Esophagus squamous epithelium (tissue), 5 donors: Measurements from ENCODE around the gene FARP2. TPM values are rescaled to one million over a fixed set of nuclear protein-coding genes. Genes with fewer than 3 reads are reported as not detected.

Experiments
- DNase-seq: peaks from one replicate; lab custom pipeline; 2025; lab: John Stamatoyannopoulos, UW
- H3K27ac ChIP-seq, 4 donors: fragments of 200-600 bp; sonication (generic); one replicate each; pipeline ENCODE4 v1.5.1; 2016 to 2019; ENCODE audit warnings: mild to moderate bottlenecking in 1 of 4
- H3K27me3 ChIP-seq, 4 donors: fragments of 200-600 bp; sonication (generic); 1 replicate in 3 of 4; 2 replicates in 1 of 4; pipeline versions ENCODE4 v1.5.1 to v1.6.0; 2017 to 2021; ENCODE audit warnings: antibody characterized with exemption in 1 of 4
- H3K36me3 ChIP-seq, 3 donors: fragments of 200-600 bp; sonication (generic); one replicate each; pipeline ENCODE4 v1.5.1; 2016 to 2019
- H3K4me1 ChIP-seq, 3 donors: fragments of 200-600 bp; sonication (generic); one replicate each; pipeline ENCODE4 v1.5.1; 2017 to 2019
- H3K4me3 ChIP-seq, 4 donors: fragments of 200-600 bp; sonication (generic); 1 replicate in 3 of 4; 2 replicates in 1 of 4; pipeline ENCODE4 v1.5.1; 2016 to 2019; ENCODE audit warnings: mild to moderate bottlenecking in 2 of 4, moderate library complexity in 1 of 4
- H3K9me3 ChIP-seq, 3 donors: fragments of 200-600 bp; sonication (generic); one replicate each; pipeline ENCODE4 v1.5.1; 2016 to 2019
- POLR2A ChIP-seq, 4 donors: fragments of 450-650 bp; IDR thresholded peaks; one replicate each; pipeline ENCODE4 v1.6.1; 2017; ENCODE audit warnings: antibody characterized with exemption in 4 of 4, mild to moderate bottlenecking in 4 of 4, moderate library complexity in 3 of 4
- WGBS, 2 donors: methylation state at CpG; one replicate each; pipeline ENCODE4 v1.1.5; 2018; 5-methylcytosine and 5-hydroxymethylcytosine counted together
- intact Hi-C: fragments of 100-400 bp; cut with DNase I; formaldehyde crosslinking; loops from one replicate; pipeline ENCODE4 v1.15.0; 2022
- total RNA-seq, 4 donors: library from RNA; depleted of rRNA; stranded (reverse); fragments of >200 nt; gene quantifications; one replicate each; pipeline ENCODE4 v1.1.0, GENCODE V29; 2016
- TF ChIP-seq, protein P1 (sequence below), 6 experiments: fragments of 450-650 bp in 4 of 6; fragments of 200-600 bp in 2 of 6; sonication (generic) in 2 of 6; IDR thresholded peaks; one replicate each; pipeline ENCODE4 v1.5.1; 2016 to 2019; ENCODE audit warnings: antibody characterized with exemption in 6 of 6, mild to moderate bottlenecking in 4 of 6, moderate library complexity in 4 of 6
- donor health status: DM: yes; HTN: yes; CAD: no.

Gene FARP2
- total RNA-seq, 4 donors from 2014 or later: 20.8 to 41.8 (median 37.1) TPM

GRCh38 chr2:241309684-241310117, 46.4 kb upstream of the FARP2 start:
- peaks cover 4 to 79% (median 4%) of the 10 kb centered on the region in 3 donors for H3K4me1 ChIP-seq
- peak overlapping the region in 2 of 4 donors; percentile 20 to 34 for H3K27ac ChIP-seq
- no peak overlapping the region for H3K4me3 ChIP-seq
- H3K9me3 ChIP-seq: no peaks in the 10 kb centered on the region
- intact Hi-C loops: no loop called here
- 41 to 52% methylated on average over 2 of the region's 2 CpGs for WGBS, 2 donors
- H3K27me3 ChIP-seq: no peaks in the 10 kb centered on the region
- TF ChIP-seq, protein P1, sequence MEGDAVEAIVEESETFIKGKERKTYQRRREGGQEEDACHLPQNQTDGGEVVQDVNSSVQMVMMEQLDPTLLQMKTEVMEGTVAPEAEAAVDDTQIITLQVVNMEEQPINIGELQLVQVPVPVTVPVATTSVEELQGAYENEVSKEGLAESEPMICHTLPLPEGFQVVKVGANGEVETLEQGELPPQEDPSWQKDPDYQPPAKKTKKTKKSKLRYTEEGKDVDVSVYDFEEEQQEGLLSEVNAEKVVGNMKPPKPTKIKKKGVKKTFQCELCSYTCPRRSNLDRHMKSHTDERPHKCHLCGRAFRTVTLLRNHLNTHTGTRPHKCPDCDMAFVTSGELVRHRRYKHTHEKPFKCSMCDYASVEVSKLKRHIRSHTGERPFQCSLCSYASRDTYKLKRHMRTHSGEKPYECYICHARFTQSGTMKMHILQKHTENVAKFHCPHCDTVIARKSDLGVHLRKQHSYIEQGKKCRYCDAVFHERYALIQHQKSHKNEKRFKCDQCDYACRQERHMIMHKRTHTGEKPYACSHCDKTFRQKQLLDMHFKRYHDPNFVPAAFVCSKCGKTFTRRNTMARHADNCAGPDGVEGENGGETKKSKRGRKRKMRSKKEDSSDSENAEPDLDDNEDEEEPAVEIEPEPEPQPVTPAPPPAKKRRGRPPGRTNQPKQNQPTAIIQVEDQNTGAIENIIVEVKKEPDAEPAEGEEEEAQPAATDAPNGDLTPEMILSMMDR (IDR thresholded peaks at IDR 0.05): no peak
- no peak for TF ChIP-seq POLR2A (IDR thresholded peaks at IDR 0.05)
- no peak for DNase-seq
- no peaks in the 10 kb centered on the region for H3K36me3 ChIP-seq

DNA sequence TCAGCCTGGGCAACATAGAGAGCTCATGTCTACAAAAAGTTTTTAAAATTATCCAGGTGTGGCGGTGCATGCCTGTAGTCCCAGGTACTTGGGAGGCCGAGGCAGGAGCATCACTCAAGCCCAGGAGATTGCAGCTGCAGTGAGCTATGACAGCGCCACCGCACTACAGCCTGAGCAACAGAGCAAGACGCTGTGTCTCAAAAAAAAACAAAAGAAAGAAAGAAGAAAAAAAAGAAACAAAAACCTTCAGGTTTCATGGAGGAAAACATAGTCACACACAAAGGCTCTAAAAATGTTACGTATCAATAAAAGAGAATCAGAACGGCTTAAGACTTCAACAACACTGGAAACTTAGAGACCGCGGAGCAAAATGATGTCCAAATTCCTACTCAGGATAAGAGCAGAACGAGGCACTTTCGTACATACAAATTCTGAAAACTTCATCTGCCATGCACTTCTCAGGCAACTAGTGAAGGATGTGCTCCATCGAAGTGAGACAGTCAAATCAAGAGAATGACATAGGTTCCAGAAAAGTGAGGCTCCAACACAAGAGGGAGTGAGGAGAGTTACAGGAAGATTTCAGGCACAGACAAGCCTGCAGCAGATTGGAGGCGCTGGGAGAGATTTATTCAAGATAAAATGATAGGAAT, 45.0 kb upstream of the FARP2 start:
- Histone ChIP-seq H3K4me3 (no peak overlapping the region), H3K27ac (no peak overlapping the region), H3K36me3 (no peaks in the 10 kb centered on the region), H3K27me3 (no peaks in the 10 kb centered on the region), H3K4me1 (peaks cover 4 to 66% (median 4%) of the 10 kb centered on the region in 3 donors), H3K9me3 (no peaks in the 10 kb centered on the region)
- 70 to 87% methylated on average over 13 of the region's 13 CpGs for WGBS, 2 donors
- no peak for DNase-seq
- TF ChIP-seq, protein P1 (IDR thresholded peaks at IDR 0.05): no peak
- TF ChIP-seq POLR2A (IDR thresholded peaks at IDR 0.05): no peak
- intact Hi-C loops: no loop called here

DNA sequence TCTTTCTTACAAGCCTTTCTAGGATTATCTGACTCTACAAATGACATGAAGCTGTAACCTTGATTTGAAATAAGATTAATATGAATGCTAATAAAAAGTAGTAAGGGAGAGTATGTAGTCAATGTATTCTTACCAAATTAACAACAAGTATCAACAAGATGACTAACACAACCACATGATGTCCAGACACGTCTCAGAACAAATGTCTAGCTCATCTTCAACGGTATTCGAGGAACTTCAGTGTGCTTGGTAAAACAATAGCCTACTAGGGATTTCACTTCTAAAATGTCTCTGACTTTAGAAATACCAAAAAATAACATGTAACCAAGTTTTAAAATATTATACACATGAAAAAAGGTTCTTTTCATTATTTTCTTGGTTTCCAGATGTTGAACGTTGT, 44.0 kb upstream of the FARP2 start:
- Histone ChIP-seq H3K4me1 (peaks cover 5 to 69% (median 6%) of the 10 kb centered on the region in 3 donors), H3K36me3 (no peaks in the 10 kb centered on the region), H3K27me3 (no peaks in the 10 kb centered on the region), H3K4me3 (no peak overlapping the region), H3K27ac (no peak overlapping the region), H3K9me3 (no peaks in the 10 kb centered on the region)
- no peak for TF ChIP-seq POLR2A (IDR thresholded peaks at IDR 0.05)
- TF ChIP-seq, protein P1 (IDR thresholded peaks at IDR 0.05): no peak
- DNase-seq: no peak
- 40 to 44% methylated on average over 4 of the region's 4 CpGs for WGBS, 2 donors
- intact Hi-C loops: no loop called here

DNA sequence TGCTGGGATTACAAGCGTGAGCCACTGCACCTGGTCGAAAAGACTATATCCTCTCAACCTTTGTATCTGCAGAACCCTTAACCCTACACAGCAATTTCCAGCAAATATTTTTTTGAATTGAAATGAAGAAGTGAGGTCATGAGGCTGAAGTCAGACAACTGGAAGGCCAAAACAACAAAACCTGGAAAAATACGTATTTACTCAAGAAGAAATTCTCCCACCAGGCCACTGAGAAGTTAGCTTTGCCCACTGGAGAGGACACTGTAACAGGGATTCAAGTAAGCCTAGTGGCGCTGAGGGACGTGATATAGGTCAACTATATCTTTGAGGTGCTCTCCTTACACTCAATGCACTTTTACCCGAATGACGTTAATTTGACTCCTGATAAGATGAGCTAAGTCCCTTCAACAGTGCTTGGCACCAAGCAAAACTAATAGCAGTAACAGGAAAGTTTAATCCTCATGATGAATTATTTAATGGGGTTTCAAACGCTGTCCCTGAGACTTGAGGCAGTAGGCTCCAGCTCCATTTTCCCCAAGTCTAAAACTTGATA, 42.5 kb upstream of the FARP2 start:
- intact Hi-C loops: no loop called here

More for the DNA sequence above, 42.5 kb upstream of the FARP2 start:
- H3K4me1 ChIP-seq: peaks cover 14 to 77% (median 22%) of the 10 kb centered on the region in 3 donors
- no peak for DNase-seq
- H3K27me3 ChIP-seq: no peaks in the 10 kb centered on the region
- WGBS, 2 donors: 88 to 89% methylated on average over 8 of the region's 8 CpGs
- TF ChIP-seq, protein P1 (IDR thresholded peaks at IDR 0.05): no peak
- TF ChIP-seq POLR2A (IDR thresholded peaks at IDR 0.05): no peak
- H3K36me3 ChIP-seq: no peaks in the 10 kb centered on the region
- H3K27ac ChIP-seq: peak overlapping the region in 3 of 4 donors; percentile 95 to 100 (median 100)
- peak overlapping the region in 2 of 4 donors; percentile 83 to 87 for H3K4me3 ChIP-seq
- H3K9me3 ChIP-seq: no peaks in the 10 kb centered on the region
